ENCODE data around the gene SON.

Gene SON

DNA sequence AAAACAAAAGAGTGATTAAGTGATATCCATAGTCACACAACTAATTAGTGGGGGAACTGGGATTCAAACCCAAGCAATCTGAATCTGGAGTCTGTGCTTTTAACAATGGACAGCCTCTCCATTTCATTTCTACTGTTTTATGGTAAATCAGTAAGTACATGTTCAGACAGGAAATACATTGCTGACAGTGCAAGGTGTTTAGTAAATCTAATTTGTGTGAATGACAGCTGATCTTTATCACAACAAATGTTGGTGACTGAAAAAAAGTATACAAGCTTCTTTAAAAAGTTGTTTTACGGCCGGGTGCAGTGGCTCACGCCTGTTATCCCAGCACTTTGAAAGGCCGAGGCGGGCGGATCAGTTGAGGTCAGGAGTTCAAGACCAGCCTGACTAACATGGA, 25.1 kb downstream of the SON start:
- H3K4me2 ChIP-seq (ENCODE audit: low read depth, low read length, poor library complexity, severe bottlenecking), result no peak overlapping the region
- H3F3A ChIP-seq (ENCODE audit: insufficient read depth), result peaks cover 64% of the 10 kb centered on the region
- H3K9me2 ChIP-seq (replicated peaks; ENCODE audit: insufficient read depth, low read length), result no peaks in the 10 kb centered on the region
- H3K9ac ChIP-seq (ENCODE audit: low read length), result no peak overlapping the region
- H3K27ac ChIP-seq (ENCODE audit: low read depth, low read length), result no peak overlapping the region
- no peak overlapping the region for H2AFZ ChIP-seq (ENCODE audit: low read depth, low read length, severe bottlenecking)
- TF ChIP-seq, protein P1, sequence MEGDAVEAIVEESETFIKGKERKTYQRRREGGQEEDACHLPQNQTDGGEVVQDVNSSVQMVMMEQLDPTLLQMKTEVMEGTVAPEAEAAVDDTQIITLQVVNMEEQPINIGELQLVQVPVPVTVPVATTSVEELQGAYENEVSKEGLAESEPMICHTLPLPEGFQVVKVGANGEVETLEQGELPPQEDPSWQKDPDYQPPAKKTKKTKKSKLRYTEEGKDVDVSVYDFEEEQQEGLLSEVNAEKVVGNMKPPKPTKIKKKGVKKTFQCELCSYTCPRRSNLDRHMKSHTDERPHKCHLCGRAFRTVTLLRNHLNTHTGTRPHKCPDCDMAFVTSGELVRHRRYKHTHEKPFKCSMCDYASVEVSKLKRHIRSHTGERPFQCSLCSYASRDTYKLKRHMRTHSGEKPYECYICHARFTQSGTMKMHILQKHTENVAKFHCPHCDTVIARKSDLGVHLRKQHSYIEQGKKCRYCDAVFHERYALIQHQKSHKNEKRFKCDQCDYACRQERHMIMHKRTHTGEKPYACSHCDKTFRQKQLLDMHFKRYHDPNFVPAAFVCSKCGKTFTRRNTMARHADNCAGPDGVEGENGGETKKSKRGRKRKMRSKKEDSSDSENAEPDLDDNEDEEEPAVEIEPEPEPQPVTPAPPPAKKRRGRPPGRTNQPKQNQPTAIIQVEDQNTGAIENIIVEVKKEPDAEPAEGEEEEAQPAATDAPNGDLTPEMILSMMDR (IDR thresholded peaks at IDR 0.05; ENCODE audit: insufficient read depth, low read length, poor library complexity, severe bottlenecking), result no peak
- TF ChIP-seq EZH2phosphoT487 (conservative IDR thresholded peaks at IDR 0.05; ENCODE audit: low read length), result no peak
- H3K4me3 ChIP-seq (ENCODE audit: insufficient read depth, low read length, poor library complexity, severe bottlenecking), result no peak overlapping the region
- no peaks in the 10 kb centered on the region for H3K27me3 ChIP-seq (ENCODE audit: low read length)
- H4K20me1 ChIP-seq (ENCODE audit: low read depth, low read length), result peaks cover 12% of the 10 kb centered on the region
- H3K9me3 ChIP-seq (ENCODE audit: insufficient read depth, low read length), result no peaks in the 10 kb centered on the region
- peaks cover 74% of the 10 kb centered on the region for H3K36me3 ChIP-seq (ENCODE audit: low read length)
- H3K79me2 ChIP-seq (ENCODE audit: insufficient read depth, low read length), result peaks cover 17% of the 10 kb centered on the region

DNA sequence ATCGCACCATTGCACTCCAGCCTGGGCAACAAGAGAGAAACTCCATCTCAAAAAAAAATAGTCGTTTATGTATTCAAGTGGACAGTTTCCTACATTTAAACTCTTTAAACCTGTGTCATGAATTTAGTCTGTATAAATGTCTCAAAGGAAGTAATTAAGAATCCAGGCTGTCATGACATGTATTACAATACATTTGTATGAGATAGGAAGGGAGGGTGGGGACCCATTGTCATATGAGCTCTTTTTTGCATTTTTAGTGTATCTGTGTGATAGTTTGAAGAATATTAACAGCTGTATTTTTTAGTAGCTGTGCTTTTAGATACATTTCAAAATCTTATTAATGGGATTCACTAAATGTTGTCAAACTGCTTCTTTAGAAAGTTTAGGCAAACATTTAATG, 25.6 kb downstream of the SON start:
- H3K4me3 ChIP-seq (ENCODE audit: insufficient read depth, low read length, poor library complexity, severe bottlenecking), result no peak overlapping the region
- peaks cover 73% of the 10 kb centered on the region for H3K36me3 ChIP-seq (ENCODE audit: low read length)
- H3K27me3 ChIP-seq (ENCODE audit: low read length), result no peaks in the 10 kb centered on the region
- no peak overlapping the region for H3K27ac ChIP-seq (ENCODE audit: low read depth, low read length)
- peaks cover 8% of the 10 kb centered on the region for H4K20me1 ChIP-seq (ENCODE audit: low read depth, low read length)
- peaks cover 64% of the 10 kb centered on the region for H3F3A ChIP-seq (ENCODE audit: insufficient read depth)
- no peak overlapping the region for H2AFZ ChIP-seq (ENCODE audit: low read depth, low read length, severe bottlenecking)
- H3K4me2 ChIP-seq (ENCODE audit: low read depth, low read length, poor library complexity, severe bottlenecking), result no peak overlapping the region
- no peaks in the 10 kb centered on the region for H3K9me3 ChIP-seq (ENCODE audit: insufficient read depth, low read length)
- H3K79me2 ChIP-seq (ENCODE audit: insufficient read depth, low read length), result peaks cover 11% of the 10 kb centered on the region; the same call in 1 of the 2 replicates
- H3K9ac ChIP-seq (ENCODE audit: low read length), result no peak overlapping the region
- no peak for TF ChIP-seq EZH2phosphoT487 (conservative IDR thresholded peaks at IDR 0.05; ENCODE audit: low read length)
- TF ChIP-seq, protein P1 (IDR thresholded peaks at IDR 0.05; ENCODE audit: insufficient read depth, low read length, poor library complexity, severe bottlenecking), result no peak
- H3K9me2 ChIP-seq (replicated peaks; ENCODE audit: insufficient read depth, low read length), result no peaks in the 10 kb centered on the region

DNA sequence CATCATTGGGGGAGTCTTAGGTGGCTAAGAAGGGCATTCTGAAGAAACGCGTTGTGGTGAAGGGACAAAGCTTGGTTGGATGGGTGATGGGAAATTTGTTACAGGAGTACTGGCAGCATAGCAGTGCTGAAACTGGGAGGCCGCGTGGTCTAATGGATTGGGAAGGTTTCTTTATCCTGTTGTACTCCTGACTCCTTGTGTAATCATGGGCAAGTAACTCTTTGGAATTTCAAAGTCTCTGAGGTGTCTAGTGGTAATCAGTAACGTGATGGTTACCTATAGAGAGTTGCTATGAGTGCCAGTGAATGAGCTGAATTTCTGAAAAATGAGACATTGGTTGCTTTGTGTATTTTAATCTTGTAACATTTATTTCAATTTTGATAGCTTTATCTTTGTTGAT, 27.2 kb downstream of the SON start:
- Histone ChIP-seq H3K4me2 (ENCODE audit: low read depth, low read length, poor library complexity, severe bottlenecking) (no peak overlapping the region), H3K9me3 (ENCODE audit: insufficient read depth, low read length) (no peaks in the 10 kb centered on the region), H3K27ac (ENCODE audit: low read depth, low read length) (no peak overlapping the region), H3K79me2 (ENCODE audit: insufficient read depth, low read length) (peaks cover 3% of the 10 kb centered on the region; the same call in 1 of the 2 replicates), H2AFZ (ENCODE audit: low read depth, low read length, severe bottlenecking) (no peak overlapping the region), H3K27me3 (ENCODE audit: low read length) (no peaks in the 10 kb centered on the region), H3K9me2 (replicated peaks; ENCODE audit: insufficient read depth, low read length) (no peaks in the 10 kb centered on the region), H4K20me1 (ENCODE audit: low read depth, low read length) (no peaks in the 10 kb centered on the region), H3K4me3 (ENCODE audit: insufficient read depth, low read length, poor library complexity, severe bottlenecking) (no peak overlapping the region), H3K9ac (ENCODE audit: low read length) (no peak overlapping the region), H3F3A (ENCODE audit: insufficient read depth) (peaks cover 69% of the 10 kb centered on the region), H3K36me3 (ENCODE audit: low read length) (peaks cover 74% of the 10 kb centered on the region)
- no peak for TF ChIP-seq EZH2phosphoT487 (conservative IDR thresholded peaks at IDR 0.05; ENCODE audit: low read length)
- TF ChIP-seq, protein P1 (IDR thresholded peaks at IDR 0.05; ENCODE audit: insufficient read depth, low read length, poor library complexity, severe bottlenecking), result no peak
